Retinal pigment epithelial cell (primary cell): ENCODE measurements around the gene SPPL3.

ENCODE experiments used
- DNase-seq: peaks from one replicate; pipeline ENCODE4 v3.0.0-alpha.2; 2010; ENCODE audit warnings: low read depth
- H3K4me3 ChIP-seq: 2 replicates; pipeline ENCODE4 v1.5.1; 2011; ENCODE audit warnings: mild to moderate bottlenecking, low read length, control low read depth, moderate library complexity
- TF ChIP-seq, protein P1 (sequence below): conservative IDR thresholded peaks from 2 replicates; pipeline ENCODE4 v1.5.1; 2011; ENCODE audit warnings: low read depth, low read length, control low read depth, inconsistent platforms

SPPL3 gene

DNA sequence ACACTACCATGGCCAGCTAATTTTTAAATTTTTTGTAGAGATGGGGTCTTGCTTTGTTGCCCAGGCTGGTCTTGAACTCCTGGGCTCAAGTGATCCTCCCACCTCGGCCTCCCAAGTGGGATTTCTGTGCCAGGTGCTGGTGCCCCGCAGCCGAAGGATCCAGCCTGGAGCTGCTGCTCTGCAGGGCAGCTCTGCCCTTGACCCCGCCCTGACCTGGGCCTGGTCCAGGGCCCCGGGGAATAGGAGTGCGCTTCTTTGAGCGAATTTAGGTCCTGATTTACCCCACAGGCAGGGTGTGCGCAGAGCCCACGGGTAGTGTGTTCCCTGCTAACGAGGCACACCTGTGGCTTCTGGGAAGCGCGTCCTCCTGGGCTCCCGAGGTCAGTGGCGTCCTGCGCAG lies 163.3 kb downstream of the SPPL3 start:
- no peak for DNase-seq
- TF ChIP-seq, protein P1, sequence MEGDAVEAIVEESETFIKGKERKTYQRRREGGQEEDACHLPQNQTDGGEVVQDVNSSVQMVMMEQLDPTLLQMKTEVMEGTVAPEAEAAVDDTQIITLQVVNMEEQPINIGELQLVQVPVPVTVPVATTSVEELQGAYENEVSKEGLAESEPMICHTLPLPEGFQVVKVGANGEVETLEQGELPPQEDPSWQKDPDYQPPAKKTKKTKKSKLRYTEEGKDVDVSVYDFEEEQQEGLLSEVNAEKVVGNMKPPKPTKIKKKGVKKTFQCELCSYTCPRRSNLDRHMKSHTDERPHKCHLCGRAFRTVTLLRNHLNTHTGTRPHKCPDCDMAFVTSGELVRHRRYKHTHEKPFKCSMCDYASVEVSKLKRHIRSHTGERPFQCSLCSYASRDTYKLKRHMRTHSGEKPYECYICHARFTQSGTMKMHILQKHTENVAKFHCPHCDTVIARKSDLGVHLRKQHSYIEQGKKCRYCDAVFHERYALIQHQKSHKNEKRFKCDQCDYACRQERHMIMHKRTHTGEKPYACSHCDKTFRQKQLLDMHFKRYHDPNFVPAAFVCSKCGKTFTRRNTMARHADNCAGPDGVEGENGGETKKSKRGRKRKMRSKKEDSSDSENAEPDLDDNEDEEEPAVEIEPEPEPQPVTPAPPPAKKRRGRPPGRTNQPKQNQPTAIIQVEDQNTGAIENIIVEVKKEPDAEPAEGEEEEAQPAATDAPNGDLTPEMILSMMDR = no peak
- H3K4me3 ChIP-seq = no peak overlapping the region

DNA sequence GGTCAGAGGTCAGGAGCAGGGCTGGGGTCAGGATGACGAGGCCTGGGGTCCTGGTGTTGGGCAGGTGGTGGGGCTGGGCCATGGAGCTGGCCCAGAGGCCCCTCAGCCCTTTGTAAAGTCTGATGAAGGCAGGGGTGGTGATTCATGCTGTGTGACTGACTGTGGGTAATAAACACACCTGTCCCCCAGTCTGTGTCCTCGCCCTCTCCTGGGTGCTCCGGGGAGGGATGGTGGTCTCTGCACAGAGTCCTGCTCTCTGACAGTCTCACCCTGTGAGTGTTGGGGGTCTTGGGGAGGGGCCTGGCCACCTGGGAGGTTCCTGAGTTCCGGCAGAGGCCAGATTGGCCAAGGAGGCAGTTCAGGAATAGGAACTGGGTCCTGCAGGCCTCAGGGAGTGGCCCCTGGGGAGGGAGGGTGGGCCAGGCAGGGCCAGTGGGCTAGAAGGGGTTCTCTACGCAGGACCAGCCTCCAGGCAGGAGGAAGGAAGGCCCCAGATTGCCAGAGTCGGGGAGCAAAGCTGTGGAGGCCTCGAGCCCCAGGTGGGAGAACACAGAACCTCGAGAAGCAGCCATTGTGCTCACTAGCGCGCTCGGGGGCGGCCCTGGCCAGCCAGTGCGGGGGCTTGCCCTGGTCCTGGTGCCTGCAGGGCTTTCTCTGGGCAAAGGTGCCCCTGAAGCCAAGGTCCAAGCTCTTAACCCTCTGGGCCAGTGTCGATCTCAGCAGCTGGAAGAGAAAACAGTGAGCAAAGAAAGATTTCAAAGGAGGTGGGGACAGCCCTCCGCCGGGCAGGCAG lies 164.1 kb downstream of the SPPL3 start:
- DNase-seq = no peak

DNA sequence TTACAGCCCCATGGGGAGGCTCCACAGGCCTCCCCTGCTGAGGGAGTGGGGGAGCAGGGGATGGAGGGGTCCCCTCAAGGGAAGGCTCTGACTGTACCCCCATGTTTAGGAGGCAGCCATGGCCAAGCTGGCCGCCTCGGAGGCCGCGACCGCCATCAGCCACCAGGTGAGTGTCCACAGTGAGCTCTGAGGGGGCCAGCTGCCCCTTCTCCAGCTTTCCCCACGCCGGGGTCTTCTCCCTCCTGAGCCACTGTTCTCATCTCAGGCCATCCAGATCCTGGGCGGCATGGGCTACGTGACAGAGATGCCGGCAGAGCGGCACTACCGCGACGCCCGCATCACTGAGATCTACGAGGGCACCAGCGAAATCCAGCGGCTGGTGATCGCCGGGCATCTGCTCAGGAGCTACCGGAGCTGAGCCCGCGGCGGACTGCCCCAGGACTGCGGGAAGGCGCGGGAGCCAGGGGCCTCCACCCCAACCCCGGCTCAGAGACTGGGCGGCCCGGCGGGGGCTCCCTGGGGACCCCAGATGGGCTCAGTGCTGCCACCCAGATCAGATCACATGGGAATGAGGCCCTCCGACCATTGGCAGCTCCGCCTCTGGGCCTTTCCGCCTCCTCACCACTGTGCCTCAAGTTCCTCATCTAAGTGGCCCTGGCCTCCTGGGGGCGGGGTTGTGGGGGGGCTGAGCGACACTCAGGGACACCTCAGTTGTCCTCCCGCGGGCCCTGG lies 165.0 kb downstream of the SPPL3 start:
- no peak for DNase-seq
- H3K4me3 ChIP-seq = no peak overlapping the region
- TF ChIP-seq, protein P1 = no peak

More for the DNA sequence above, 164.1 kb downstream of the SPPL3 start:
- no peak overlapping the region for H3K4me3 ChIP-seq
- TF ChIP-seq, protein P1 = no peak

DNA sequence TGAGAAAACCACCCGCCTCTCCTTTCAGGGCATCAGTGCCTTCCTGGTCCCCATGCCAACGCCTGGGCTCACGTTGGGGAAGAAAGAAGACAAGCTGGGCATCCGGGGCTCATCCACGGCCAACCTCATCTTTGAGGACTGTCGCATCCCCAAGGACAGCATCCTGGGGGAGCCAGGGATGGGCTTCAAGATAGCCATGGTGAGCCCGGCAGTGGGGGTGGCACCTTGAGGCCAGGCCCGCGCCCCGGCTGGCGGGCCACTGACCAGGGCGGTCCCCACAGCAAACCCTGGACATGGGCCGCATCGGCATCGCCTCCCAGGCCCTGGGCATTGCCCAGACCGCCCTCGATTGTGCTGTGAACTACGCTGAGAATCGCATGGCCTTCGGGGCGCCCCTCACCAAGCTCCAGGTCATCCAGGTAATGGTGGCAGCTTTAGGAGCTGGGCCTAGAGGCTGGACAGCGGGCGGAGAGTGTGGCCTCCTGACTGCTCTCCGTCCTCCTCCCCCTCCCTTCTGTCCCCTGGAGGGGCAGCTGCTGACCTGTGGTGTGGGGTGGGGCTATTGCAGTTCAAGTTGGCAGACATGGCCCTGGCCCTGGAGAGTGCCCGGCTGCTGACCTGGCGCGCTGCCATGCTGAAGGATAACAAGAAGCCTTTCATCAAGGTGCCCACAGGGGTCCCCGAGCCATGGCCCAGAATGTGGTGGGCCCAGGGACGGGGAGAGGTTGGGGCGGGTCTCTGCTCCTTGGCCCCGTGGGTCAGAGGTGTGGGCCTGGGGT lies 165.7 kb downstream of the SPPL3 start:
- no peak overlapping the region for H3K4me3 ChIP-seq
- TF ChIP-seq, protein P1 = no peak
- DNase-seq = no peak

DNA sequence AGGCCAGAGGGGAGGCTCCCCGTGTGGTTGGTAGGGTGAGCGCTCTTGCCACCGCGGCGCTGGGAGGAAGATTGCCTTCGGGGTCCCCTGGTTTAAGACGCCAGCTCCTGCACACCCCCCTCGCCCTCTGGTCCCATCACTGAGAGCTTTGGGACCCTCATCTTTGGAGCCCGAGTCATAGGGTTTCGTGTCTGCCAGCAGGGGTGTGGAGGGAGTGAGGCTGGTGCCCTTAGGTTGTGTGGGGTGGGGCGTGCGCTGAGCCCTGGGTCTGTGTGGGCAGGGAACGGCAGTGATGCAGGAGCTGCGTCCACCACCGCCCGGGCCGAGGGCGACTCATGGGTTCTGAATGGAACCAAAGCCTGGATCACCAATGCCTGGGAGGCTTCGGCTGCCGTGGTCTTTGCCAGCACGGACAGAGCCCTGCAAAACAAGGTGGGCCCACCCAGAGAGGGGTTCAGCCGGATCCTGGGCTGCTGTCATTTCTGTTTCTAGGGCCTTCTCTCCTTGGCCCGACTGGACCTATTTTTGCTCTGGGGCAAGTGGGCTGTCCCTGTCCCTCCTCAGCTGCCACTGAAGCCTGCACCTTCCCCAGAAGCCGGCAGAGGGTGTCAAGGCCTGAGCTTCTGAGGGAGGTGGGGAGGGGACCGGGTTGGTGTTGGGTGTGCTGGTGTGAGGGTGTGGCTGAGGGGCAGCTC lies 166.5 kb downstream of the SPPL3 start:
- TF ChIP-seq, protein P1 = peak; percentile 34
- DNase-seq = no peak
- H3K4me3 ChIP-seq = no peak overlapping the region

DNA sequence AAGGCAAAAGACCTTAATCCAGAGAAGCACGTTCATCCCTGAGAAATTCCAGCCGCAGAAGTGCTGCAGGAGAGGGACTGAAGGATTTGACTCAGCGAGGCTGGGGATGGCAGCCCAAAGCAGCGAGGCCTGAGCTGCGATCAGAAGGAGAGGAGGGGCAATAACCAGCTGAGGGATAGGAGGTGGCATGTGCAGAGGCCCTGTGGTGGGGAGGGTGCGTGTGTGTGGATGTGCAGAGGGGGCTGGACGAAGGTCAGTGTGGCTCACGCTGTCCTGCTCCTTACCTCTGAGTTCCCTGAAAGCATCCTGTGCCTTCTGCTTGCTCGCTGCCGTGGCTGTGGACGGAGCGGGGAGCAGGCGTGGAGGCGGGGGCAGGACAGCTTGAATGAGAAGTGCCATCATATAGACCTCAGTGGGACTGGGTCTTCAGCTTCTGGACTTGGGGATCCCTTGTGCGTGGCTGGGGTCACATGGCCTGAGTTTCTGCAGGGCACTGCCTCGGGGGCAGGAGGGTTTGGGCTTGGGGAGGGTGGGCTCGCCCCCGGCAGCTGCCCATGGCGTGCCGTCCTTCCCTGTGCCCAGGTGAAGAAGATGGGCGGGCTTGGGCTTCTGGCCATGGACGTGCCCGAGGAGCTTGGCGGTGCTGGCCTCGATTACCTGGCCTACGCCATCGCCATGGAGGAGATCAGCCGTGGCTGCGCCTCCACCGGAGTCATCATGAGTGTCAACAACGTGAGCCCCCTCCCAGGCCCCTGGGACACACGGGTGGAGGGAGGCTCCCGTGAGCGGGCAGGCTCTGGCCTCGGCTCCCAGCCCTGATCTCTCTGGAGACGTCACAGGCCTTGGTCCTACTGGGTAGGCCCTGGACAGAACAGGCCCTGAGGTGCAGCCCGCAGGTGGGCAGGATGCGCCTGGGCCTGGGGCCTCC lies 167.5 kb downstream of the SPPL3 start:
- TF ChIP-seq, protein P1 = no peak
- DNase-seq = no peak
- no peak overlapping the region for H3K4me3 ChIP-seq
